ENCODE data around the gene FER1L5.

- TF ChIP-seq EZH2 (IDR thresholded peaks at IDR 0.05; ENCODE audit: low read length, missing control alignments) (no peak), CTCF (conservative IDR thresholded peaks at IDR 0.05 in 1 of 2, IDR thresholded peaks at IDR 0.05 in 1 of 2; ENCODE audit: low read depth in 1 of 2, low read length in 2 of 2) (no peak)
Observed at GRCh38 chr2:96687266-96687665, 44.7 kb downstream of the FER1L5 start.

Measured in fibroblast of lung (primary cell).